H9 (cell line): ENCODE measurements around the gene NPTN. TPM values are rescaled to one million over a fixed set of nuclear protein-coding genes. Genes with fewer than 3 reads are reported as not detected.

Experiments used
- DNase-seq: peaks from one replicate; pipeline ENCODE4 v3.0.0-alpha.2; 2017
- H2AFZ ChIP-seq: one replicate; pipeline ENCODE4 v1.6.1; 2013; ENCODE audit warnings: mild to moderate bottlenecking, low read length, control low read depth, moderate library complexity
- H2AK5ac ChIP-seq: 2 replicates; pipeline ENCODE4 v1.6.1; 2013; ENCODE audit warnings: low read length, control low read depth, mixed read lengths; ENCODE audit not compliant: insufficient read length
- H2BK120ac ChIP-seq: one replicate; pipeline ENCODE4 v1.6.1; 2013; ENCODE audit warnings: low read depth, mild to moderate bottlenecking, low read length, control low read depth, inconsistent platforms; ENCODE audit not compliant: poor library complexity, severe bottlenecking
- H2BK12ac ChIP-seq: 2 replicates; pipeline ENCODE4 v1.6.1; 2013; ENCODE audit warnings: low read length, control low read depth, mixed read lengths, low read depth; ENCODE audit not compliant: insufficient read length
- H2BK15ac ChIP-seq: 2 replicates; pipeline ENCODE4 v1.6.1; 2013; ENCODE audit warnings: low read depth, low read length, control low read depth
- H2BK20ac ChIP-seq: one replicate; pipeline ENCODE4 v1.6.1; 2013; ENCODE audit warnings: low read depth, mild to moderate bottlenecking, low read length, control low read depth, inconsistent platforms; ENCODE audit not compliant: poor library complexity, severe bottlenecking
- H2BK5ac ChIP-seq: 2 replicates; pipeline ENCODE4 v1.6.1; 2013; ENCODE audit warnings: low read length, control low read depth, mixed read lengths; ENCODE audit not compliant: insufficient read length
- H3K14ac ChIP-seq: 2 replicates; pipeline ENCODE4 v1.6.1; 2013; ENCODE audit warnings: low read length, control low read depth; ENCODE audit not compliant: insufficient read depth
- H3K18ac ChIP-seq: 2 replicates; pipeline ENCODE4 v1.6.1; 2013; ENCODE audit warnings: low read depth, mild to moderate bottlenecking, mixed read lengths, low read length, control low read depth; ENCODE audit not compliant: insufficient read length
- H3K23ac ChIP-seq: 2 replicates; pipeline ENCODE4 v1.6.1; 2013; ENCODE audit warnings: low read length, control low read depth, mixed read lengths, low read depth; ENCODE audit not compliant: insufficient read length
- H3K23me2 ChIP-seq: 2 replicates; pipeline ENCODE4 v1.6.1; 2013; ENCODE audit warnings: low read depth, mild to moderate bottlenecking, mixed read lengths, low read length, control low read depth; ENCODE audit not compliant: insufficient read length, poor library complexity, severe bottlenecking
- H3K27ac ChIP-seq: 2 replicates; pipeline ENCODE4 v1.5.1; 2013; ENCODE audit warnings: low read length, control low read depth, mixed read lengths, low read depth; ENCODE audit not compliant: insufficient read length
- H3K27me3 ChIP-seq: 2 replicates; pipeline ENCODE4 v1.6.1; 2013; ENCODE audit warnings: low read length, control low read depth, inconsistent platforms; ENCODE audit not compliant: insufficient read depth
- H3K4ac ChIP-seq: 2 replicates; pipeline ENCODE4 v1.6.1; 2013; ENCODE audit warnings: low read depth, mild to moderate bottlenecking, control low read depth, inconsistent platforms, low read length, moderate library complexity
- H3K4me1 ChIP-seq: 2 replicates; pipeline ENCODE4 v1.6.1; 2013; ENCODE audit warnings: low read length, control low read depth, inconsistent platforms; ENCODE audit not compliant: insufficient read depth
- H3K4me2 ChIP-seq: 2 replicates; pipeline ENCODE4 v1.6.1; 2013; ENCODE audit warnings: low read length, control low read depth, mixed read lengths; ENCODE audit not compliant: insufficient read length, insufficient read depth
- H3K56ac ChIP-seq: 2 replicates; pipeline ENCODE4 v1.6.1; 2013; ENCODE audit warnings: low read depth, mild to moderate bottlenecking, mixed read lengths, low read length, control low read depth; ENCODE audit not compliant: insufficient read length
- H3K79me1 ChIP-seq: 2 replicates; pipeline ENCODE4 v1.6.1; 2013; ENCODE audit warnings: low read depth, mild to moderate bottlenecking, moderate library complexity, low read length, control low read depth, inconsistent platforms; ENCODE audit not compliant: insufficient read depth, poor library complexity, severe bottlenecking
- H3K79me2 ChIP-seq: 2 replicates; pipeline ENCODE4 v1.6.1; 2013; ENCODE audit warnings: low read length, control low read depth, inconsistent platforms; ENCODE audit not compliant: insufficient read depth
- H3K9ac ChIP-seq: 2 replicates; pipeline ENCODE4 v1.6.1; 2013; ENCODE audit warnings: low read length, control low read depth, mixed read lengths; ENCODE audit not compliant: insufficient read length; ENCODE audit errors: extremely low read depth
- H3K9me3 ChIP-seq: one replicate; pipeline ENCODE4 v1.6.1; 2013; ENCODE audit warnings: low read depth, low read length, inconsistent platforms; ENCODE audit not compliant: control insufficient read depth
- H3T11ph ChIP-seq: one replicate; pipeline ENCODE4 v1.6.1; 2013; ENCODE audit warnings: mild to moderate bottlenecking, low read length, control low read depth, inconsistent platforms
- H4K20me1 ChIP-seq: one replicate; pipeline ENCODE4 v1.6.1; 2013; ENCODE audit not compliant: control insufficient read depth, insufficient read length, insufficient read depth
- H4K5ac ChIP-seq: 2 replicates; pipeline ENCODE4 v1.6.1; 2013; ENCODE audit warnings: low read depth, mild to moderate bottlenecking, mixed read lengths, low read length, control low read depth; ENCODE audit not compliant: insufficient read length
- H4K8ac ChIP-seq: replicated peaks from 2 replicates; pipeline ENCODE4 v1.6.1; 2013; ENCODE audit warnings: low read length, control low read depth, mixed read lengths, low read depth; ENCODE audit not compliant: insufficient read length
- H4K91ac ChIP-seq: 2 replicates; pipeline ENCODE4 v1.6.1; 2013; ENCODE audit warnings: low read depth, mild to moderate bottlenecking, moderate library complexity, mixed read lengths, low read length, control low read depth; ENCODE audit not compliant: insufficient read length
- H3K27ac Mint-ChIP-seq, 3 experiments: 2 replicates in 2 of 3; 3 replicates in 1 of 3; pipeline ENCODE4 v1.8.0; 2020 to 2021; ENCODE audit warnings: mixed read lengths in 3 of 3, mild to moderate bottlenecking in 1 of 3, moderate library complexity in 1 of 3
- H3K27me3 Mint-ChIP-seq: 2 replicates; pipeline ENCODE4 v1.8.0; 2021; ENCODE audit warnings: low read depth, mild to moderate bottlenecking, moderate library complexity, mixed read lengths
- H3K36me3 Mint-ChIP-seq, 3 experiments: 2 replicates in 2 of 3; 3 replicates in 1 of 3; pipeline ENCODE4 v1.8.0; 2020 to 2021; ENCODE audit warnings: low read depth in 3 of 3, mixed read lengths in 3 of 3; ENCODE audit not compliant: insufficient read depth in 1 of 3
- H3K4me1 Mint-ChIP-seq, 2 experiments: 2 replicates each; pipeline ENCODE4 v1.8.0; 2020; ENCODE audit warnings: mixed read lengths in 2 of 2
- H3K4me3 Mint-ChIP-seq, 2 experiments: 2 replicates in 1 of 2; 3 replicates in 1 of 2; pipeline ENCODE4 v1.8.0; 2020 to 2021; ENCODE audit warnings: mild to moderate bottlenecking in 2 of 2, mixed read lengths in 2 of 2, moderate library complexity in 1 of 2
- H3K9me3 Mint-ChIP-seq, 2 experiments: 2 replicates in 1 of 2; 3 replicates in 1 of 2; pipeline ENCODE4 v1.8.0; 2020; ENCODE audit warnings: mild to moderate bottlenecking in 2 of 2, mixed read lengths in 2 of 2, moderate library complexity in 1 of 2
- WGBS: extraction: QIAGEN DNeasy Blood & Tissue Kit; methylation state at CpG from one replicate; pipeline ENCODE4 v1.1.7; 2013; ENCODE audit warnings: missing lambda C conversion rate, low lambda C conversion rate, mixed read lengths; ENCODE audit not compliant: insufficient read length; ENCODE audit errors: extremely low coverage; 5-methylcytosine and 5-hydroxymethylcytosine counted together
- total RNA-seq: library from RNA; stranded (reverse); gene quantifications from 2 replicates; pipeline ENCODE4 v1.2.1, GENCODE V29; 2021
- TF ChIP-seq, protein P1 (sequence below): fragments of 200-600 bp; sonication (generic); conservative IDR thresholded peaks from 3 replicates; pipeline ENCODE4 v1.8.0; 2021; ENCODE audit warnings: antibody characterized with exemption, mild to moderate bottlenecking

NPTN gene
- total RNA-seq, 1 experiment from 2014 or later: 89.1 TPM

GRCh38 chr15:73608475-73608874 is 24.7 kb downstream of the NPTN start:
- Mint-ChIP-seq H3K27me3 (no peaks in the 10 kb centered on the region), H3K9me3 (no peaks in the 10 kb centered on the region; a peak in 1 of 5 replicates), H3K27ac (no peak overlapping the region), H3K4me1 (peaks cover 31 to 37% of the 10 kb centered on the region in 2 experiments), H3K4me3 (no peak overlapping the region), H3K36me3 (peaks cover 0 to 4% (median 0%) of the 10 kb centered on the region in 3 experiments; a peak in 1 of 7 replicates)
- no peak overlapping the region for H3K9ac ChIP-seq
- H3K79me2 ChIP-seq: peaks cover 18% of the 10 kb centered on the region; the same call in 1 of the 2 replicates
- H4K8ac ChIP-seq: no peak overlapping the region
- H2AFZ ChIP-seq: no peak overlapping the region
- H2BK5ac ChIP-seq: no peak overlapping the region
- H4K5ac ChIP-seq: no peak overlapping the region
- H2AK5ac ChIP-seq: no peak overlapping the region
- no peaks in the 10 kb centered on the region for H3K9me3 ChIP-seq
- no peak overlapping the region for H3K14ac ChIP-seq
- no peak overlapping the region for H3T11ph ChIP-seq
- TF ChIP-seq, protein P1, sequence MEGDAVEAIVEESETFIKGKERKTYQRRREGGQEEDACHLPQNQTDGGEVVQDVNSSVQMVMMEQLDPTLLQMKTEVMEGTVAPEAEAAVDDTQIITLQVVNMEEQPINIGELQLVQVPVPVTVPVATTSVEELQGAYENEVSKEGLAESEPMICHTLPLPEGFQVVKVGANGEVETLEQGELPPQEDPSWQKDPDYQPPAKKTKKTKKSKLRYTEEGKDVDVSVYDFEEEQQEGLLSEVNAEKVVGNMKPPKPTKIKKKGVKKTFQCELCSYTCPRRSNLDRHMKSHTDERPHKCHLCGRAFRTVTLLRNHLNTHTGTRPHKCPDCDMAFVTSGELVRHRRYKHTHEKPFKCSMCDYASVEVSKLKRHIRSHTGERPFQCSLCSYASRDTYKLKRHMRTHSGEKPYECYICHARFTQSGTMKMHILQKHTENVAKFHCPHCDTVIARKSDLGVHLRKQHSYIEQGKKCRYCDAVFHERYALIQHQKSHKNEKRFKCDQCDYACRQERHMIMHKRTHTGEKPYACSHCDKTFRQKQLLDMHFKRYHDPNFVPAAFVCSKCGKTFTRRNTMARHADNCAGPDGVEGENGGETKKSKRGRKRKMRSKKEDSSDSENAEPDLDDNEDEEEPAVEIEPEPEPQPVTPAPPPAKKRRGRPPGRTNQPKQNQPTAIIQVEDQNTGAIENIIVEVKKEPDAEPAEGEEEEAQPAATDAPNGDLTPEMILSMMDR: no peak
- H3K27me3 ChIP-seq: no peaks in the 10 kb centered on the region; the same call in 1 of the 2 replicates
- no peak for DNase-seq
- H3K18ac ChIP-seq: no peak overlapping the region
- H3K56ac ChIP-seq: no peak overlapping the region
- no peak overlapping the region for H3K4ac ChIP-seq
- H2BK120ac ChIP-seq: no peak overlapping the region
- H3K4me2 ChIP-seq: no peak overlapping the region
- no peaks in the 10 kb centered on the region; the same call in 1 of the 2 replicates for H3K4me1 ChIP-seq
- no peak overlapping the region for H3K23ac ChIP-seq
- no peak overlapping the region for H2BK20ac ChIP-seq
- no peak overlapping the region for H2BK15ac ChIP-seq
- H2BK12ac ChIP-seq: no peak overlapping the region
- no CpG with 5 or more reads among the region's 1 CpG for WGBS
- no peak overlapping the region for H3K27ac ChIP-seq
- no peaks in the 10 kb centered on the region for H4K20me1 ChIP-seq
- peaks cover 20% of the 10 kb centered on the region for H3K79me1 ChIP-seq
- H3K23me2 ChIP-seq: no peaks in the 10 kb centered on the region
- H4K91ac ChIP-seq: no peak overlapping the region
